ENCODE results near the gene SMARCD3.

Gene SMARCD3

GRCh38 chr7:151248346-151249033, at the start of gene SMARCD3:
TSS of gene SMARCD3 (minus strand) at chr7:151248694. CDS start at chr7:151248562, 132 bp downstream.
- DNase-seq: no peak

- DNase-seq: no peak
Measured at GRCh38 chr7:151296202-151296992, 47.9 kb upstream of the SMARCD3 start.

- DNase-seq: no peak
Measured at GRCh38 chr7:151292850-151293249, 44.4 kb upstream of the SMARCD3 start.

- DNase-seq: no peak
Measured at GRCh38 chr7:151291206-151291605, 42.7 kb upstream of the SMARCD3 start.

GRCh38 chr7:151290355-151290760, 41.9 kb upstream of the SMARCD3 start:
- no peak for DNase-seq

- no peak for DNase-seq
Measured at GRCh38 chr7:151289891-151290290, 41.4 kb upstream of the SMARCD3 start.

GRCh38 chr7:151286148-151286547, 37.7 kb upstream of the SMARCD3 start:
- no peak for DNase-seq

- no peak for DNase-seq
Measured at GRCh38 chr7:151283302-151283701, 34.8 kb upstream of the SMARCD3 start.

- no peak for DNase-seq
Measured at GRCh38 chr7:151282111-151282510, 33.6 kb upstream of the SMARCD3 start.

- no peak for DNase-seq
Measured at GRCh38 chr7:151281686-151282085, 33.2 kb upstream of the SMARCD3 start.

- no peak for DNase-seq
Measured at GRCh38 chr7:151280388-151281019, 32.0 kb upstream of the SMARCD3 start.

GRCh38 chr7:151279868-151280267, 31.4 kb upstream of the SMARCD3 start:
- DNase-seq: no peak

- DNase-seq: no peak
Measured at GRCh38 chr7:151278949-151279348, 30.5 kb upstream of the SMARCD3 start.

GRCh38 chr7:151277631-151278030, 29.1 kb upstream of the SMARCD3 start:
- no peak for DNase-seq

GRCh38 chr7:151276666-151277590, 28.4 kb upstream of the SMARCD3 start:
- DNase-seq: peak; percentile 43

GRCh38 chr7:151275813-151276577, 27.5 kb upstream of the SMARCD3 start:
- DNase-seq: no peak

GRCh38 chr7:151274936-151275812, 26.7 kb upstream of the SMARCD3 start:
- DNase-seq: no peak

GRCh38 chr7:151274396-151274795, 25.9 kb upstream of the SMARCD3 start:
- DNase-seq: no peak

- DNase-seq: no peak
Measured at GRCh38 chr7:151273651-151274390, 25.3 kb upstream of the SMARCD3 start.

- no peak for DNase-seq
Measured at GRCh38 chr7:151272877-151273276, 24.4 kb upstream of the SMARCD3 start.
